Adrenal gland (tissue), 12 donors: Measurements from ENCODE around the gene CEMP1. TPM values are rescaled to one million over a fixed set of nuclear protein-coding genes. Genes with fewer than 3 reads are reported as not detected.

Experiments used
- DNase-seq, 7 donors: peaks; one replicate each; pipeline ENCODE4 v3.0.0-alpha.2; 2019 to 2020
- H3K27ac ChIP-seq, 5 donors: fragments of 200-600 bp; sonication (generic) in 4 of 5; 1 replicate in 3 of 5; 2 replicates in 2 of 5; pipeline versions ENCODE4 v1.5.1 to v1.8.0; 2016 to 2020; ENCODE audit warnings: mild to moderate bottlenecking in 1 of 5
- H3K27me3 ChIP-seq: fragments of 200-600 bp; 2 replicates; pipeline ENCODE4 v1.8.0; 2021
- H3K36me3 ChIP-seq, 2 donors: fragments of 200-600 bp; replicated peaks in 1 of 2; 1 replicate in 1 of 2; 2 replicates in 1 of 2; pipeline versions ENCODE4 v1.5.1 to v1.8.0; 2018 to 2022
- H3K4me1 ChIP-seq, 2 donors: fragments of 200-600 bp; replicated peaks in 1 of 2; 1 replicate in 1 of 2; 2 replicates in 1 of 2; pipeline versions ENCODE4 v1.5.1 to v1.8.0; 2018 to 2021
- H3K4me3 ChIP-seq, 4 donors: fragments of 200-600 bp; sonication (generic) in 3 of 4; one replicate each; pipeline ENCODE4 v1.5.1; 2016 to 2018
- H3K9me3 ChIP-seq, 3 donors: fragments of 200-600 bp; sonication (generic) in 1 of 3; replicated peaks in 1 of 3; 1 replicate in 2 of 3; 2 replicates in 1 of 3; pipeline versions ENCODE4 v1.5.1 to v1.8.0; 2016 to 2021
- CTCF ChIP-seq, 6 experiments: fragments of 450-650 bp in 4 of 6; fragments of 200-600 bp in 2 of 6; sonication (generic) in 1 of 6; IDR thresholded peaks; 1 replicate in 5 of 6; 2 replicates in 1 of 6; pipeline versions ENCODE4 v1.5.1 to v1.8.0; 2016 to 2021; ENCODE audit warnings: antibody characterized with exemption in 6 of 6, mild to moderate bottlenecking in 2 of 6, moderate library complexity in 1 of 6
- POLR2A ChIP-seq, 2 donors: fragments of 450-650 bp; IDR thresholded peaks; one replicate each; pipeline ENCODE4 v1.6.1; 2017; ENCODE audit warnings: antibody characterized with exemption in 2 of 2, mild to moderate bottlenecking in 2 of 2, moderate library complexity in 1 of 2
- WGBS, 4 donors: extraction: QIAGEN DNeasy Blood & Tissue Kit in 2 of 4; methylation state at CpG; one replicate each; pipeline versions ENCODE4 v1.1.5 to v1.1.7; 2013 to 2017; 5-methylcytosine and 5-hydroxymethylcytosine counted together
- intact Hi-C, 2 donors: fragments of 100-400 bp; cut with DNase I; formaldehyde crosslinking; loops; one replicate each; pipeline versions ENCODE4 v1.14.1 to v1.15.0; 2022 to 2023
- polyA plus RNA-seq, 3 donors: library from polyadenylated mRNA; stranded (reverse); fragments of 200-250 nt in 2 of 3; fragments of 350-450 nt in 1 of 3; fragmentation: Illumina TruSeq in 1 of 3; extraction: RNeasy Lipid Tissue Mini Kit (QIAGEN cat#74804) in 1 of 3; gene quantifications; one replicate each; pipeline ENCODE4 v1.2.3, GENCODE V29; 2013 to 2014
- total RNA-seq, 9 donors: library from RNA; depleted of rRNA in 4 of 9; stranded (reverse); fragments of >200 nt in 4 of 9; fragments of 120-200 nt in 1 of 9; fragmentation: NEBNext Ultra II Directional in 1 of 9; extraction: Animal tissue kit (Norgen Biotek cat#: 25700) in 1 of 9; gene quantifications; one replicate each; pipeline versions ENCODE4 v1.1.0 to v1.2.4, GENCODE V29; 2013 to 2023
- donor health status: healthy with polysubstance abuse.
- donor health status: Bipolar disorder and iron deficiency.
- donor health status: DM: yes; HTN: yes; CAD: no.
- donor health status: DM: no; HTN: no; CAD: no.
- donor health status: DM: no; HTN: no; CAD: no.
- donor health status: DM: yes; HTN: yes; CAD: no.

The CEMP1 gene
- total and polyA plus RNA-seq, 12 donors, result 0.11 to 1.4 (median 1.3) TPM; not detected in 9

GRCh38 chr16:2490190-2491105, 40.8 kb downstream of the CEMP1 start:
- Histone ChIP-seq H3K36me3 (no peaks in the 10 kb centered on the region), H3K4me1 (no peaks in the 10 kb centered on the region), H3K27ac (no peak overlapping the region), H3K9me3 (no peaks in the 10 kb centered on the region), H3K4me3 (no peak overlapping the region), H3K27me3 (no peaks in the 10 kb centered on the region)
- DNase-seq, result no peak
- WGBS, 4 donors, result 82 to 93% (median 91%) methylated on average over 21 to 23 of the region's 23 CpGs
- no peak for TF ChIP-seq POLR2A (IDR thresholded peaks at IDR 0.05)
- no peak for TF ChIP-seq CTCF (IDR thresholded peaks at IDR 0.05)
- intact Hi-C loops, result loop anchor here (10.0 kb wide), 2 partner anchors 156 to 196 kb away; no protein-coding TSS in a partner anchor

- no peaks in the 10 kb centered on the region for H3K36me3 ChIP-seq
- WGBS, 4 donors, result 91 to 97% (median 94%) methylated on average over 11 to 16 of the region's 16 CpGs
- H3K27me3 ChIP-seq, result no peaks in the 10 kb centered on the region
- no peak for DNase-seq
- H3K4me1 ChIP-seq, result no peaks in the 10 kb centered on the region
- no peak overlapping the region for H3K27ac ChIP-seq
- intact Hi-C loops, result no loop called here
- H3K9me3 ChIP-seq, result no peaks in the 10 kb centered on the region
- no peak overlapping the region for H3K4me3 ChIP-seq
- TF ChIP-seq POLR2A (IDR thresholded peaks at IDR 0.05) (no peak), CTCF (IDR thresholded peaks at IDR 0.05) (no peak)
Observed at GRCh38 chr16:2489581-2489980, 41.6 kb downstream of the CEMP1 start.

GRCh38 chr16:2487903-2488531, 43.2 kb downstream of the CEMP1 start:
- Histone ChIP-seq H3K4me1 (no peaks in the 10 kb centered on the region), H3K4me3 (no peak overlapping the region), H3K27me3 (no peaks in the 10 kb centered on the region), H3K36me3 (no peaks in the 10 kb centered on the region), H3K27ac (no peak overlapping the region), H3K9me3 (no peaks in the 10 kb centered on the region)
- TF ChIP-seq POLR2A (IDR thresholded peaks at IDR 0.05) (no peak), CTCF (IDR thresholded peaks at IDR 0.05) (no peak)
- intact Hi-C loops, result no loop called here
- DNase-seq, result no peak
- WGBS, 4 donors, result 69 to 80% (median 74%) methylated on average over 12 to 15 of the region's 15 CpGs

- H3K27me3 ChIP-seq, result no peaks in the 10 kb centered on the region
- H3K36me3 ChIP-seq, result no peaks in the 10 kb centered on the region
- H3K27ac ChIP-seq, result no peak overlapping the region
- DNase-seq, result no peak
- H3K4me3 ChIP-seq, result no peak overlapping the region
- H3K4me1 ChIP-seq, result no peaks in the 10 kb centered on the region
- TF ChIP-seq CTCF (IDR thresholded peaks at IDR 0.05) (no peak), POLR2A (IDR thresholded peaks at IDR 0.05) (no peak)
- WGBS, 4 donors, result 56 to 92% (median 69%) methylated on average over 7 to 8 of the region's 8 CpGs
- intact Hi-C loops, result no loop called here
- no peaks in the 10 kb centered on the region for H3K9me3 ChIP-seq
Observed at GRCh38 chr16:2487517-2487842, 43.7 kb downstream of the CEMP1 start.
